HG03108 (cell line): ENCODE measurements around the gene PRKCZ.

Experiments
- ATAC-seq: cut with Tn5 transposase; IDR thresholded peaks from one replicate; pipeline ENCODE4 v1.9.1; 2021; ENCODE audit warnings: moderate library complexity; ENCODE audit not compliant: unreplicated experiment

PRKCZ gene

GRCh38 chr1:2049718-2050431, at the start of gene PRKCZ:
Gene PRKCZ, plus strand, starts transcription at chr1:2050411. Its CDS starts 220 bp downstream, at chr1:2050631.
- ATAC-seq, result peak; percentile 61

DNA sequence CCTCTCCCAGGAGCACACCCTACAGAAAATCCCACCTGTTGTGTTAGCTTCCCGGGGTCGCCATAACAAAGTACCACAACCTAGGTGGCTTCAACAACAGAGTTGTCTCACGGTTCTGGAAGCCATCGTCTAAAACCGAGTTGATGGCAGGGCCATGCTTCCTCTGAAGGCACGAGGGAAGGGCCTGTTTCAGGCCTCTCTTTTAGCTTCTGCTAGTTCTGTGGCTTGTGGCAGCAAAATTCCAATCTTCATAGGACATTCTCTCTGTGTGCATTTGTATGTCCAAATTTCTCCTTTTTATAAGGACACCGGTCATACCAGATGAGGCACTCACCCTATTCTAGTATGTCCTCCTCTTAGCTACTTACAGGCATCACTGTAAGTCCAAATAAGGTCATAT, 49.8 kb upstream of the PRKCZ start:
- ATAC-seq, result no peak

DNA sequence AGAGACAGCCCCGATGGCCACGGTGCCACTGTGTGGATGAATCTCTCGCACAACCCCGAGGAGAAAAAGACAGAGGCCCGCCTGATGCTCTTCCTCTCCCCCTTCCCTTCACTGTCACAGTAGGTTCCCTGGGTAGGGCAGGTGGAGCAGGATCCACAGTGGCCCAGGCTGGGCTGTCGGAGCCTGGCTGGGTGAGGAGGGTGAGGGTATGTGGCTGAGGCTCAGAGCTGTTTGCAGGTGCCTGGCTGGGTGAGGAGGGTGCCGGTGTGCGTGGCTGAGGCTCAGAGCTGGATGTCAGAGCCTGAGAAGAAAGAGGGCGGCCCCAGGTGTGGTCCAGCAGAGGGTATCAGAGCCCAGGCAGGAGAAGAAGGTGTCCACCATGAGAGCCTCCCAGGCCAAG, 49.4 kb upstream of the PRKCZ start:
- ATAC-seq, result no peak

DNA sequence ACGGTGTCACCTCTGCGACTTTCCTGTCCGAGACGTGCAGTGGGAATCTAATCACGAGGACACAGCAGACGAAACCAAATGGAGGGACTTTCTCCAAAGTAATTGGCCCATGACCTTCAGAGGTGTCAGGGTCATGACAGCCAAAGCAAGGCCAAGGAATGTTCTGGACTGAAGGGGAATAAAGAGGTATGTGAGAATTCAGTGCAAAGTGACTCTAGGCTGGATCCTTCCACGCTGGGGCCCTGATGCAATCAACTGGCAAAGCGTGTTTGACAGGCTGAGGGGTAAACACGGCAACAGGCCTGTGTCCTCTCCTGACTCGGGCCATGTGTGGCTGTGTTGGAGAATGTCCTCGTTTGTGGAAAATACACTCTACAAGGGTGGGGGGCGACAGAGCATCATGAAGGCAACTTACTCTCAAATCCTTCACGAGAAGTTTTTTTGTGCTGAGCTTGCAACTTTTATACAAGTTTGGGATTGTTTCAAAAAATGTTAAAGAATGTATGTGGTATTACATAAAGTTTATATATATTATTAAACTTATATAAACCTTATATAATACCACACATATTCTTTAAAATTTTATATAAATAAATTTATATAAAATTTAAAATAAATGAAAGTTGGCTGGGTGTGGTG, 48.3 kb upstream of the PRKCZ start:
- ATAC-seq, result no peak

- ATAC-seq, result no peak
Observed at GRCh38 chr1:2003541-2004131, 46.6 kb upstream of the PRKCZ start, which contains the start of gene CFAP74. Gene CFAP74, minus strand, starts transcription at chr1:2003786. Its CDS starts 12,830 bp downstream, at chr1:1990956.

DNA sequence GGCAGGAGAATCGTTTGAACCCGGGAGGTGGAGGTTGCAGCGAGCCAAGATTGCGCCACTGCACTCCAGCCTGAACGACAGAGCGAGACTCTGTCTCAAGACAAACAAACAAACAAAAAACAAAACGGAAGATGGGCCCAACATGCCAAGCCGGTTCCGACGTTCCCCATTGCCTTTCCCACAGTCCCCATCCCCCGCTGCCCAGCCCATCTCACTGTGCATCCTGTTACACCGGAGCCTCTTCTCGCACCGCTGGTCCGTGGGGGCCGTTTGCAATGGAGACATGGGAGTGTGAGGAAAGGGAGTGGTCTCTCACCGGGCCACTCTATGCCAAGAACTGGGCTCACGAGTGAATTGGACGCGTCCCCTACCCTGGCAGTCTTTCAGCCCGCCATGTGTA, 45.4 kb upstream of the PRKCZ start:
- no peak for ATAC-seq

- ATAC-seq, result no peak
Observed at GRCh38 chr1:2009101-2010053, 40.8 kb upstream of the PRKCZ start.

- no peak for ATAC-seq
Observed at GRCh38 chr1:2014181-2014580, 36.0 kb upstream of the PRKCZ start.

DNA sequence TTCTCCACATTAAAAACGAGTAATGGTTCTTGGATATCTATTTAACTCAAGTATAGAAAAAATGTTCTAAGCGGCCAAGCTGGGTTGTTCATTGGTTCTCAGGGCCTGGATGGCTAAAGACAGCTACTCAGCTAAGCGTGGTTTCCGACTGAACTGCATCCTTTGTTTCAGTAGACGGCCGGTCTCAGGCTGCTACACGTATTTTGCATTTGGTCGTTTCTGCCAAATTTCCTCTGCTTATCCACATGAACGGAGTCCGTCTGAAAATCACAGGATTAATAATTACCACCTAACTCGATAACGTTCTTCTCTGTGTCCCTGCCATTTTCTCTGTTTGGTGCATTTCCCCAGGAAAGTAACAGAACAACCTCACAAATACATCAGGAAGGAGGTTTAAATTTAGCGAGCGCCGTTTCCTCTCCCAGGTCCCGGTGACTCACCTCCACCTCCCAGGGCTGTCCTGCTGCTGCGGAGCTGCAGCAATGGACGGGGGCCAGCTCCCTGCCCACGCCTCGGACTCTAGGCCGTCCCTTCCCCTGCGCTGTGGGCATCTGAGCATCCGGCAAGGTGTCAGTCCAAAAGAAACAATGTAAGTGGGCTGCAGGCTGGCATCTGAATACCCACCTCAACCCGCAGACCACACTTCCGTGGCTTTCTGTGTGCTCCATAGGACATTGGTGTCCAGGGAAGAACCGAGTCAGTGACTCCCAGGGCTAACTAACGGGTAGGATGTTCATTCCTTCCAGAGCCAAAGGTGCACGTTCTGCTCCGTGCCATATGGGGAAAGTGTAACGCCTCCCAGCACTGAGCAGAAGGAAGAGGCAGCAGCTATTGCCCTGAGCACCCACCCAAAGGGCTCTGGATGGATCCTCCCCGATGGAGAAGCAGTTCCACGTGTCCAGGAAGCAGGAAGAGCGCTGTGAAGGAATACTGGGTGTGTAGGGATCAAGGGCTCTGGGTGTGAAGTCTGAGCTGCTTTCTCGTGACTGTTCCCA, 35.2 kb upstream of the PRKCZ start:
- no peak for ATAC-seq

- no peak for ATAC-seq
Observed at GRCh38 chr1:2016123-2016522, 34.1 kb upstream of the PRKCZ start.

DNA sequence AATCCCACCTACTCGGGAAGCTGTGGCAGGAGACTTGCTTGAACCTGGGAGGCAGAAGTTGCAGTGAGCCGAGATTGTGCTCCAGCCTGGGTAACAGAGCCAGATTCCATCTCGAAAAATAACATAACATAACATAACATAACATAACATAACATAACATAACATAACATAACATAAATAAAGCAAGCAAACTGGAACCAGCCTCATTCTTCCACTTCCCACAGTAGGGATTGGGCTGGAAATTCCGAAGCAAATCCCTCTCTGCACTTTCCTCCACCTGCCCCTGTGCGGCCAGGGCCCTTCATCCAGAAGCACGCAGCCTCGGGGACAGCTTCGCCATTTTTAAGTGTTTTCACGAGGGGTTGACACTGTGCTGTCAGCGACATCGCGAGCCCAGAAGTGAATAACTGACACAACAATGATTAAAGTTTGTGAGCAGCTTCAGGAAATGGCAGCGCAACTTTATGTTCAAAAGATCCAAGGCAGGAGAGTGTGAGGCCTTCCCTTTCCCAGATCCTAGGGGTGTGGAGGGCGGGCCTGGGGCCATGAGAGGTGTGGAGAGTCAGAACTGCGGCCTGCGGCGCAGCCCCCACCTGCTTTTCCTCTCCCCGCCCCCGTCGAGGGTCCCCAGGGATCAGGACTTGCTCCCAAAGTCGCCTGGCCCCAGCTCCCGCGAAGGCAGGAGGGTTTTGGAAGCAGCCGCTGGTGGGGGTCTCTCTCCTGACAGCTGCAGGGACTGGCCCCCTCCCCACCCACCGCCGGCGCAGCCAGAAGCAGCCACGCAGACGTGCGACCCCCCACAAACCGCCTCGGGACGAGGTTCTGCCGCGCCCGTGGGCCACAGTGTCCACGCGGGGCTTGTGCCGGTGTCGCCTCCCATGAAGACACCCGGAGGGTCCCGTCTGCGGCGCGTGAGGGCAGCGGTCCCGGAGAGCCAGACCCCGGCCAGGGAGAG, 31.7 kb upstream of the PRKCZ start:
- ATAC-seq, result no peak

DNA sequence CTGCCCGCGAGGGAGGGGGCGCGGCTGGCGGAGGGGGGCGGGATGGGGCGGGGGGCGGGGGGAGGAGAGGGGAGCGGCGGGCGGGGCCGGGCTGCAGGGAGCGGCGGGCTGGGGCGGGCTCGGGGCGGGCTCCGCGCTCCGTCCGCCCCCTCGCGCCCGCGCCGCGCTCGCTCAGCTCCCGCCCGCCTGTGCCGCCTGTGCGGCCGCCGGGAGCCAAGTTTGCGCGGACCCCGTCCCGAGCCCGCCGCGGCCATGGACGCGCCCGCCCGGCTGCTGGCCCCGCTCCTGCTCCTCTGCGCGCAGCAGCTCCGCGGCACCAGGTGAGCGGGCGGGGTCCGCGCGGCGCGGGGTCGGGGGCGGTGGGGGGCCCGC, 31.1 kb upstream of the PRKCZ start, which contains the start of gene GABRD:
GABRD (plus strand) TSS at position 174 of the 372 bp plus-strand sequence; CDS start at position 253, 79 bp downstream.
- ATAC-seq, result no peak

DNA sequence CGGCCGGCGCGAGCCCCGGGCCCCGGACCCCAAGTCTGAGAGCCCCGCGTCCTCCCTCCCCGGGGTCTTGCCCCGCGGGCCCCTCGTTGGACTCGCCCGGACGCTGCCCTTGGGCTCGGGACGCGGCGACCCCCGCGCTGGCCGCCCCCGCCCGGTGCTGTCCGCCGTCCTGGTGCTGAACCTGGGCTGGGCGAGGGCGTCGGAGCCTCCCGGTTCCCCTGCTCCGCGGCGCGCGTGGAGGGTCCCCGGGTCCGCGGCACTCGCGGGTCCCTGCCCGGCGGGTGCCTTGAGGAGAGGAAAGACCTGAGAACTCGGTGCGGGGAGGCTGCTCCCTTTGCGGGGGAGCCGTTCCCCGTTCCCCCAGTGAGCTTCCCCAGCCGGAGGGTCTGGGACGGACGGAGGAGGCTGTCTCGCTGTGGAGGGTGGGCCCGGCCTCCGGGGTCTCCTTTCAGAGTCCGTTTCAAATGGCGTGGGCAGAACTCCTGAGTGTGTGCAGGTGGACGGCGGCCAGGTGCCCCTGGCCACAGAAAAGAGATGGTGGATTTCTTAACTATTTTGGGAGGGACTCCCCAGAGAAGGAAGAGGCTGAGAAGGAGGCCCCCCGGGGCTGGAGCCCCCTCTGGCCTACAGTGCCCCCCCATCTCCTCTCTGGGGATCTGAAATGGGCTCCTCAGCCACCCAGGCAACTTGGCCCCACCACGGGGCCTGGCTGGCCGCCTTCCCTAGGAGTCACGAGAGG, 30.5 kb upstream of the PRKCZ start:
- no peak for ATAC-seq

DNA sequence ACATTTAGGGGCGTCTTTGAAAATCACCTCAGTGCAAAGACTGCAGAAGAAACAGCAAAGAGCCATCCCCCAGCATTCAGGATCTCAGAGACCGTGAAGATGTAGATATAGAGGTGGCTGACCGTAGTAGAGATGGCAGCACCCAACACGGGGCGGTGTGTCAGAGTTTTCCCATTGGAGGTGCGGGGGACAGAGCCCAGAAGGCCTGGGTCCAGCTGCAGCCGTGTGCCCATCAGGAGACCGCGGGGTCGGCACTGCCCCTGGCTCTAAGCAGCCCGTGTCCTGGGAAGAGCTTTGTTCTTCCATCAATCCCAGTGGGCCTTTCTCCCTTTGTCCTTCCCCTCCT, 29.9 kb upstream of the PRKCZ start:
- no peak for ATAC-seq

GRCh38 chr1:2021550-2021949, 28.7 kb upstream of the PRKCZ start:
- no peak for ATAC-seq

- no peak for ATAC-seq
Observed at GRCh38 chr1:2022063-2022770, 28.0 kb upstream of the PRKCZ start.

DNA sequence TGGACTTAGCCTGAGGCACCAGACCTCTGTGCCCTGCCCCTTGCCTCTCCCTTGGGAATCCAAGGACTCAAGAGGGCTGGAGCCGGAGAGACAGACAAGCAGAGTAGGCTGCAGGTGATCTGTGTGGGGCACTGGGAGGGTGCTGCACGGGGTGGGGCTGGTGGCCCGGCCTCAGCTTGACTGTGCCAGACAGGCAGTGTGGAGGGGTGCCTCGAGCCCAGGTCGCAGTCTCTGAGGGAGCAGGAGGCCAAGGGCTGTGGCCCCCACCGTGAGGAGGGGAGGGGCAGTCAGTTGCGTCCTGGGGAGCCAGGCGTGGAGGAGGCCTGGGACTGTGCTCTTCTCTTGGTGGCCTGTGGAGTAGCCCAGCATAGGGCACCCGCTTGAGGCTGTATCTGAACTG, 27.0 kb upstream of the PRKCZ start:
- no peak for ATAC-seq
